ENCODE measurements around the gene SWI5.
"Not testable (repeated sequence)": the region's sequence is repeated elsewhere in the genome, so short reads cannot be mapped to it uniquely, and the experiment has no call there.

DNA sequence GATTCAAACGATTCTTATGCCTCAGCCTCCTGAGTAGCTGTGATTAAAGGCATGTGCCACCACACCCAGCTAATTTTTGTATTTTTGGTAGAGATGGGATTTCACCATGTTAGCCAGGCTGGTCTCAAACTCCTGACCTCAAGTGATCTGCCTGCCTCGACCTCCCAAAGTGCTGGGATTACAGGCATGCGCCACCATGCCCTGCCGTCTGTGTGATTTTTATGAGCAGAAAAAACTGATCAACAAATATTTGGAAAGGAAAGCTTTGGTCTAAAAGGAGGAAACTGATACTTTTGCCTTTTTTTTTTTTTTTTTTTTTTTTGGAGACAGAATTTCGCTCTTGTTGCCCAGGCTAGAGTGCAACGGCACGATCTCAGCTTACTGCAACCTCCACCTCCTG is 45.2 kb upstream of the SWI5 start:
- TF ChIP-seq, protein P1, sequence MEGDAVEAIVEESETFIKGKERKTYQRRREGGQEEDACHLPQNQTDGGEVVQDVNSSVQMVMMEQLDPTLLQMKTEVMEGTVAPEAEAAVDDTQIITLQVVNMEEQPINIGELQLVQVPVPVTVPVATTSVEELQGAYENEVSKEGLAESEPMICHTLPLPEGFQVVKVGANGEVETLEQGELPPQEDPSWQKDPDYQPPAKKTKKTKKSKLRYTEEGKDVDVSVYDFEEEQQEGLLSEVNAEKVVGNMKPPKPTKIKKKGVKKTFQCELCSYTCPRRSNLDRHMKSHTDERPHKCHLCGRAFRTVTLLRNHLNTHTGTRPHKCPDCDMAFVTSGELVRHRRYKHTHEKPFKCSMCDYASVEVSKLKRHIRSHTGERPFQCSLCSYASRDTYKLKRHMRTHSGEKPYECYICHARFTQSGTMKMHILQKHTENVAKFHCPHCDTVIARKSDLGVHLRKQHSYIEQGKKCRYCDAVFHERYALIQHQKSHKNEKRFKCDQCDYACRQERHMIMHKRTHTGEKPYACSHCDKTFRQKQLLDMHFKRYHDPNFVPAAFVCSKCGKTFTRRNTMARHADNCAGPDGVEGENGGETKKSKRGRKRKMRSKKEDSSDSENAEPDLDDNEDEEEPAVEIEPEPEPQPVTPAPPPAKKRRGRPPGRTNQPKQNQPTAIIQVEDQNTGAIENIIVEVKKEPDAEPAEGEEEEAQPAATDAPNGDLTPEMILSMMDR (IDR thresholded peaks at IDR 0.05): not testable (repeated sequence)
- TF ChIP-seq POLR2AphosphoS5 (IDR thresholded peaks at IDR 0.05): not testable (repeated sequence)

Measured in transverse colon (tissue), 4 donors.